Gastroesophageal sphincter (tissue), 4 donors: ENCODE results near the gene CDH13. TPM values are rescaled to one million over a fixed set of nuclear protein-coding genes. Genes with fewer than 3 reads are reported as not detected.
A peak's percentile ranks its signal among the peaks of the same experiment; 100 is the strongest.

ENCODE experiments used
- ATAC-seq: fragments of 150-250 bp; one replicate; pipeline ENCODE4 v1.9.1; 2016; ENCODE audit warnings: mild to moderate bottlenecking, moderate library complexity
- H3K27ac ChIP-seq, 4 donors: fragments of 200-600 bp; sonication (generic) in 3 of 4; 1 replicate in 3 of 4; 2 replicates in 1 of 4; pipeline ENCODE4 v1.5.1; 2016 to 2019
- H3K27me3 ChIP-seq: fragments of 200-600 bp; sonication (generic); one replicate; pipeline ENCODE4 v1.5.1; 2019
- H3K36me3 ChIP-seq, 2 donors: fragments of 200-600 bp; sonication (generic); one replicate each; pipeline ENCODE4 v1.5.1; 2019; ENCODE audit warnings: control low read depth in 1 of 2
- H3K4me1 ChIP-seq, 3 donors: fragments of 200-600 bp; sonication (generic); 1 replicate in 2 of 3; 2 replicates in 1 of 3; pipeline ENCODE4 v1.5.1; 2016 to 2019; ENCODE audit warnings: control low read depth in 2 of 3
- H3K4me3 ChIP-seq, 2 donors: fragments of 200-600 bp; sonication (generic); one replicate each; pipeline ENCODE4 v1.5.1; 2019; ENCODE audit warnings: mild to moderate bottlenecking in 1 of 2, moderate library complexity in 1 of 2
- H3K9me3 ChIP-seq, 3 donors: fragments of 200-600 bp; sonication (generic); one replicate each; pipeline ENCODE4 v1.5.1; 2017 to 2019; ENCODE audit warnings: control low read depth in 2 of 3
- EP300 ChIP-seq: sonication (generic); formaldehyde crosslinking; IDR thresholded peaks from one replicate; pipeline ENCODE4 v1.6.1; 2017; ENCODE audit warnings: antibody characterized with exemption, mild to moderate bottlenecking
- POLR2A ChIP-seq, 2 donors: fragments of 450-650 bp; IDR thresholded peaks; one replicate each; pipeline ENCODE4 v1.6.1; 2017; ENCODE audit warnings: antibody characterized with exemption in 2 of 2, mild to moderate bottlenecking in 2 of 2, moderate library complexity in 1 of 2
- POLR2AphosphoS5 ChIP-seq: sonication (generic); formaldehyde crosslinking; IDR thresholded peaks from one replicate; pipeline ENCODE4 v1.6.1; 2017; ENCODE audit warnings: antibody characterized with exemption
- WGBS, 2 donors: methylation state at CpG; one replicate each; pipeline ENCODE4 v1.1.5; 2018; ENCODE audit warnings: low coverage in 1 of 2; 5-methylcytosine and 5-hydroxymethylcytosine counted together
- total RNA-seq, 4 donors: library from RNA; depleted of rRNA; stranded (reverse); fragments of >200 nt; gene quantifications; one replicate each; pipeline ENCODE4 v1.1.0, GENCODE V29; 2016
- TF ChIP-seq, protein P1 (sequence below), 4 experiments: fragments of 200-600 bp in 2 of 4; fragments of 450-650 bp in 2 of 4; sonication (generic) in 1 of 4; IDR thresholded peaks; one replicate each; pipeline ENCODE4 v1.5.1; 2017 to 2019; ENCODE audit warnings: antibody characterized with exemption in 4 of 4, mild to moderate bottlenecking in 2 of 4, moderate library complexity in 2 of 4

Gene CDH13
- total RNA-seq, 4 donors from 2014 or later: 4.2 to 22.3 (median 11.4) TPM

DNA sequence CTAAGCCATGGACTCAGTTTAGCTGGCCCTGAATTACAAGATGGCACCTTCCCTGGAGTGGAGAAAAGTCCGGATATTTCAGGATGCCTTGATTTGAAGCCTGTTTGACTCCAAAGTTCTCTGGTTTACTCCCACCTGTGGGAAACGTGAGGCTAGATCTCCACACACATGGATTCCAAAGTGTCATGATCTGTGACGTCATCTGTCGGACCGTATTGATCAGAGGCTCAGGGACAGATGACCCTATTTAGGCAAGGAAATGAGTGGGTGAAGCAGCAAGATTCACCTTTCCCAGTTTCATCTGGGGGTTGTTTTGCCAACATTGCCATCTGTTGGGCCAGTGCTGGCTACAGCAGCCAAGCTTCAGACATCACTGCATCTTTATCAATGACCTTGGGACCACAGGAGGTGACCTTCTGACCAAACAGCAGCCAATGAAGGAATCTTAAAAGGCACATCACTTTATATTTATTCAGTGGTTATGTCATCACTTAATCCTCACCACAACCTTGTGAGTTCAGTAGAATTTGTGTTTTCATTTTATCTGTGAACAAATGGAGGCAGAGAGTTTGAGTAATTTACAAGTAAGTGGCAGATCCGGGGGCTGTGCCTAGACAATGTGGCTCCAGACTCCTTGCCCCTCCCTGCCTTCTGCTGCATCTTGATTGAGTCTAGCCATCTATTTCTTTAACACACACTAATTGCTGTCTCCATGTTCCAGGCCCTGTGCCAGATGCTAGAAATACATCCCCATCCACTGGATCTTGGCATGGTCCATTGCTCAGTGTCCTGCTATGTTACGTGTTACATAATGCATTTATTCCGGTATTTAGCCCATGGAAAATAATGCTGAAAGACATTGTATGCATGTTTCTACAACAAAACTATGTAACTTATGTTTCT, 1.5 kb upstream of the CDH13 start:
- Histone ChIP-seq H3K9me3 (no peaks in the 10 kb centered on the region), H3K27ac (no peak overlapping the region), H3K27me3 (peaks cover 69% of the 10 kb centered on the region), H3K36me3 (no peaks in the 10 kb centered on the region), H3K4me1 (peaks cover 0 to 24% (median 6%) of the 10 kb centered on the region in 3 donors), H3K4me3 (no peak overlapping the region)
- 61 to 66% methylated on average over 4 to 7 of the region's 8 CpGs for WGBS, 2 donors
- TF ChIP-seq POLR2AphosphoS5 (no peak), POLR2A (IDR thresholded peaks at IDR 0.05) (no peak), EP300 (no peak)
- TF ChIP-seq, protein P1, sequence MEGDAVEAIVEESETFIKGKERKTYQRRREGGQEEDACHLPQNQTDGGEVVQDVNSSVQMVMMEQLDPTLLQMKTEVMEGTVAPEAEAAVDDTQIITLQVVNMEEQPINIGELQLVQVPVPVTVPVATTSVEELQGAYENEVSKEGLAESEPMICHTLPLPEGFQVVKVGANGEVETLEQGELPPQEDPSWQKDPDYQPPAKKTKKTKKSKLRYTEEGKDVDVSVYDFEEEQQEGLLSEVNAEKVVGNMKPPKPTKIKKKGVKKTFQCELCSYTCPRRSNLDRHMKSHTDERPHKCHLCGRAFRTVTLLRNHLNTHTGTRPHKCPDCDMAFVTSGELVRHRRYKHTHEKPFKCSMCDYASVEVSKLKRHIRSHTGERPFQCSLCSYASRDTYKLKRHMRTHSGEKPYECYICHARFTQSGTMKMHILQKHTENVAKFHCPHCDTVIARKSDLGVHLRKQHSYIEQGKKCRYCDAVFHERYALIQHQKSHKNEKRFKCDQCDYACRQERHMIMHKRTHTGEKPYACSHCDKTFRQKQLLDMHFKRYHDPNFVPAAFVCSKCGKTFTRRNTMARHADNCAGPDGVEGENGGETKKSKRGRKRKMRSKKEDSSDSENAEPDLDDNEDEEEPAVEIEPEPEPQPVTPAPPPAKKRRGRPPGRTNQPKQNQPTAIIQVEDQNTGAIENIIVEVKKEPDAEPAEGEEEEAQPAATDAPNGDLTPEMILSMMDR (IDR thresholded peaks at IDR 0.05): no peak
- no peak for ATAC-seq

DNA sequence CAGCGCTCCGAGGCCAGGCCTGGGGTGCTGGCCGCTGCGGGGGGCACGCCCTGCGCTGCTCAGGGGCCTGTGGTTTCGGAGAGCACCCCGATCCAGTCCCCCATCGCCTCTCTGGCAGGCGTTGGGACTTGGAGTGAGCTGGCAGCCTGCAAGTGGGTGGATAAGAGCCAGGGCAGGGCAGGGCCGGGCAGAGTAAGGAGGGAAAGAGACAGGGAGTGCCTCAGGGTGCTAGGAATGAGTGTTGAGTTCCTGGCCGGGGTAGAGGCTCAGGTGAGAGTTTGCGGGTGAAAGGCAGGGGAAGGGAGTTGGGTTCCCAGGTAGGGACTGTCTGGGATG, 1.3 kb downstream of the CDH13 start:
- ATAC-seq: no peak
- Histone ChIP-seq H3K27ac (peak overlapping the region in 2 of 4 donors; percentile 32 to 79), H3K36me3 (no peaks in the 10 kb centered on the region), H3K27me3 (peaks cover 85% of the 10 kb centered on the region), H3K4me1 (peaks cover 0 to 24% (median 6%) of the 10 kb centered on the region in 3 donors), H3K4me3 (peak overlapping the region; percentile 34 to 55), H3K9me3 (no peaks in the 10 kb centered on the region)
- TF ChIP-seq EP300 (no peak), POLR2A (IDR thresholded peaks at IDR 0.05) (no peak), POLR2AphosphoS5 (no peak)
- TF ChIP-seq, protein P1 (IDR thresholded peaks at IDR 0.05): no peak
- 15% methylated on average over 4 of the region's 13 CpGs; no CpG with 5 or more reads in 1 of the 2 donors for WGBS, 2 donors

DNA sequence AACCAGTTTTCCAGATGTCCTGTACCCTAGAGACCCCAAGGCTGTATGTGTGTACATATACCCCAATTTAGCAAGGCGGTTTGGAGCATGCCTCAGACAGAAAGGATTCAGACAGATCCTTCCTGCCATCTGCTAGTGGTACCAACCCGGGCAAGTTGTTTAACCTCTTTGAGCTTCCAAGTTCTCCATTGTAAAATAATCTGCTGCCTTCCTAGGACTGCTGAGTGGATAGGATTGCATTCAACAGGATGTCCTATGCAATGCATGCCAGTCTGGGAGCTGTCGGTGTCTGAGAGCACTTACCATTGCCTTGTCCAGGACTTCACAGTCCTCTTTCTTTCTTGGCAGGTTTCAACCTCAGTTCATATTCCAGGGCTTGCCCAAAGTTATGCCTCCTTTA, 1.9 kb downstream of the CDH13 start:
- peaks cover 0 to 24% (median 6%) of the 10 kb centered on the region in 3 donors for H3K4me1 ChIP-seq
- H3K9me3 ChIP-seq: no peaks in the 10 kb centered on the region
- no peak overlapping the region for H3K4me3 ChIP-seq
- ATAC-seq: no peak
- 33 to 45% methylated on average over 2 of the region's 3 CpGs for WGBS, 2 donors
- peak overlapping the region in 2 of 4 donors; percentile 32 to 79 for H3K27ac ChIP-seq
- no peaks in the 10 kb centered on the region for H3K36me3 ChIP-seq
- peaks cover 91% of the 10 kb centered on the region for H3K27me3 ChIP-seq
- TF ChIP-seq POLR2A (IDR thresholded peaks at IDR 0.05) (no peak), EP300 (no peak)

DNA sequence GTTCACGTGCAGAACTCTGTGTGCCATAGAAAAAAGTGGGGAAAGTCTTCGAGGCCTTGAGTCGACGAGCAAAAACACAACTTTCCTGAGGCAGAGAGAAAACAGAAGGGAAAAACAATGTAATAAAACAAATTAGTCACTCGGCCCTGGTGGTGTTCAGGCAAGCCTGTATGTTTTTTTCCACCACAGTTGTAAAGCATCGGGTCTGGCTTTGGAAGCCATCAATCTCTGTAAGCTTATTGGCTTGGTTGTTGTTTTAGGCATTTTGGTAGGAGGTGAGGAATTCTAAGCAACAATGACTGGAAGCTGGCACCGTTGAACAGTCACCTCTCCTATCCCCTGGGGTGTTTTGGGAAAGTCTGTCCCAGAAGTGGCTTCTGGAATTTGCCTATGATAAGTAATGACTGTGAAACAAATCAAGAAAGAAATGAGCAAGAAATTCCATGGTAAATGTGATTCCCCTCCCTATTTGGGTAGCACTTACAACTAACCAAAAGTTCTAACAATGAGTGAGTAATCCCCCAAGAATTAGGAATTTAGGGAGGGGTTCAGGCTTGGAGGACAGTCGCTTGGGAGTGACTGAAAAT, 2.8 kb downstream of the CDH13 start:
- ATAC-seq: peak; percentile 50
- Histone ChIP-seq H3K36me3 (no peaks in the 10 kb centered on the region), H3K9me3 (no peaks in the 10 kb centered on the region), H3K27ac (peak overlapping the region in 2 of 4 donors; percentile 32 to 79), H3K4me3 (no peak overlapping the region), H3K27me3 (peaks cover 84% of the 10 kb centered on the region), H3K4me1 (peaks cover 0 to 24% (median 6%) of the 10 kb centered on the region in 3 donors)
- TF ChIP-seq POLR2A (IDR thresholded peaks at IDR 0.05): no peak
- no peak for TF ChIP-seq POLR2AphosphoS5
- TF ChIP-seq, protein P1 (IDR thresholded peaks at IDR 0.05): no peak
- no peak for TF ChIP-seq EP300
- 31 to 39% methylated on average over 7 to 8 of the region's 8 CpGs for WGBS, 2 donors

DNA sequence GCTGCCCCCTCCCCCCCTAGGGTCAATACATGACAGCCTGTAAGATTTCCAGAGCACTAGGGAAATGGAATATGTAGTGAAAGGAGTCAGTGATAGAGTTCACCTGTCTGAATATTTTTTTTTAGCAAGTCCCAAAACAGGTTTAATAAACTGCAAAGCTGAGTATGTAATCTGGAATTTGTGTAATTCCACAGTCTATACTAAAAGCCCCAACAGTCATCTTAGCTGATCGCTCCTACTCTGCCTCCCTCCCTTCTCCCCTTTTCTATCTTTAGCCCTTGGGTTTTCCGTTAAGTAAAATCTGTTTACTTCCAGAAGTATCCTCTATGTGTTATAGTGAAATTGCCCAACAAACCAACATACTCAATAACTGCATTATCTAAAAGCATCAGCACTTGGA, 3.5 kb downstream of the CDH13 start:
- H3K36me3 ChIP-seq: no peaks in the 10 kb centered on the region
- WGBS, 2 donors: 11 to 40% methylated on average over 2 of the region's 2 CpGs
- no peak for TF ChIP-seq POLR2AphosphoS5
- no peak for TF ChIP-seq POLR2A (IDR thresholded peaks at IDR 0.05)
- no peak for TF ChIP-seq EP300
- TF ChIP-seq, protein P1 (IDR thresholded peaks at IDR 0.05): no peak
- no peaks in the 10 kb centered on the region for H3K9me3 ChIP-seq
- no peak overlapping the region for H3K4me3 ChIP-seq
- no peak for ATAC-seq
- peaks cover 77% of the 10 kb centered on the region for H3K27me3 ChIP-seq
- H3K4me1 ChIP-seq: peaks cover 0 to 24% (median 6%) of the 10 kb centered on the region in 3 donors
- peak overlapping the region in 2 of 4 donors; percentile 32 to 79 for H3K27ac ChIP-seq
